ENCODE results near the gene SLC16A7. TPM values are rescaled to one million over a fixed set of nuclear protein-coding genes. Genes with fewer than 3 reads are reported as not detected.

The SLC16A7 gene, protein sequence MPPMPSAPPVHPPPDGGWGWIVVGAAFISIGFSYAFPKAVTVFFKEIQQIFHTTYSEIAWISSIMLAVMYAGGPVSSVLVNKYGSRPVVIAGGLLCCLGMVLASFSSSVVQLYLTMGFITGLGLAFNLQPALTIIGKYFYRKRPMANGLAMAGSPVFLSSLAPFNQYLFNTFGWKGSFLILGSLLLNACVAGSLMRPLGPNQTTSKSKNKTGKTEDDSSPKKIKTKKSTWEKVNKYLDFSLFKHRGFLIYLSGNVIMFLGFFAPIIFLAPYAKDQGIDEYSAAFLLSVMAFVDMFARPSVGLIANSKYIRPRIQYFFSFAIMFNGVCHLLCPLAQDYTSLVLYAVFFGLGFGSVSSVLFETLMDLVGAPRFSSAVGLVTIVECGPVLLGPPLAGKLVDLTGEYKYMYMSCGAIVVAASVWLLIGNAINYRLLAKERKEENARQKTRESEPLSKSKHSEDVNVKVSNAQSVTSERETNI
- 100 to 1,000 TPM in 2 of 4 donors, 10 to 100 TPM in 2; 39.1 to 163 (median 88.9) TPM for total RNA-seq

GRCh38 chr12:59595883-59596540 is at the start of gene SLC16A7:
Gene SLC16A7, plus strand, starts transcription at chr12:59596029. Its CDS starts 108,773 bp downstream, at chr12:59704802.
- no peak for TF ChIP-seq CTCF (IDR thresholded peaks at IDR 0.05; ENCODE audit: low read depth)

GRCh38 chr12:59548930-59549329 is 46.9 kb upstream of the SLC16A7 start:
- no peak for TF ChIP-seq CTCF (IDR thresholded peaks at IDR 0.05; ENCODE audit: low read depth)

- TF ChIP-seq CTCF (IDR thresholded peaks at IDR 0.05; ENCODE audit: low read depth): no peak
Observed at GRCh38 chr12:59559696-59560095, 36.1 kb upstream of the SLC16A7 start.

- no peak for TF ChIP-seq CTCF (IDR thresholded peaks at IDR 0.05; ENCODE audit: low read depth)
Observed at GRCh38 chr12:59570145-59570544, 25.7 kb upstream of the SLC16A7 start.

- no peak for TF ChIP-seq CTCF (IDR thresholded peaks at IDR 0.05; ENCODE audit: low read depth)
Observed at GRCh38 chr12:59574406-59574805, 21.4 kb upstream of the SLC16A7 start.

DNA sequence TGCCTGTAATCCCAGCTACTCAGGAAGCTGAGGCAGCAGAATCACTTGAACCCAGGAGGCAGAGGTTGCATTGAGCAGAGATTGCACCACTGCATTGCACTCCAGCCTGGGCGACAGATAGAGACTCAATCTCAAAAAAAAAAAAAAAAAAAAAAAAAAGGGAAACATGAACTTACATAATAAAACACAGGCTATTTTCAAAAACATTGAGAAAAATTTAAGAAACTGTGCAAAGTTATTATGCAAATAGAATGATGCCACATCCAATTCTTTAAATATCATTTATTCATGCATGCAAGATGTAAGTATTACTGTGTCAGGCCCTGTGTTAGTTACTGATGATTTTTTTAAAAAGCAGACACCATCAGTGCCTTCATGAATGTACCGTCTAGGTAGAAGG is 20.0 kb upstream of the SLC16A7 start:
- no peak for TF ChIP-seq CTCF (IDR thresholded peaks at IDR 0.05; ENCODE audit: low read depth)

- no peak for TF ChIP-seq CTCF (IDR thresholded peaks at IDR 0.05; ENCODE audit: low read depth)
Observed at GRCh38 chr12:59578254-59578653, 17.6 kb upstream of the SLC16A7 start.

Measured in subcutaneous adipose tissue (tissue), 4 donors.